ENCODE data around the gene ZPR1. TPM values are rescaled to one million over a fixed set of nuclear protein-coding genes. Genes with fewer than 3 reads are reported as not detected.

Gene ZPR1
- total RNA-seq, 1 experiment from 2014 or later: 71.9 TPM

GRCh38 chr11:116732271-116733042 lies 55.4 kb downstream of the ZPR1 start:
- peak; percentile 75 for DNase-seq (ENCODE audit: low read depth, low spot score)
- in situ Hi-C loops (cut with HindIII; ENCODE audit: low pct_unique_long_range_greater_than_20kb, low sequenced_read_pairs): no loop called here

- DNase-seq (ENCODE audit: low read depth, low spot score): no peak
- in situ Hi-C loops (cut with HindIII; ENCODE audit: low pct_unique_long_range_greater_than_20kb, low sequenced_read_pairs): no loop called here
Observed at GRCh38 chr11:116731821-116732220, 56.0 kb downstream of the ZPR1 start.

GRCh38 chr11:116731097-116731761 lies 56.6 kb downstream of the ZPR1 start:
- DNase-seq (ENCODE audit: low read depth, low spot score): no peak
- in situ Hi-C loops (cut with HindIII; ENCODE audit: low pct_unique_long_range_greater_than_20kb, low sequenced_read_pairs): no loop called here

- in situ Hi-C loops (cut with HindIII; ENCODE audit: low pct_unique_long_range_greater_than_20kb, low sequenced_read_pairs): no loop called here
Observed at GRCh38 chr11:116730601-116731000, 57.2 kb downstream of the ZPR1 start.

GRCh38 chr11:116730241-116730561 lies 57.6 kb downstream of the ZPR1 start:
- in situ Hi-C loops (cut with HindIII; ENCODE audit: low pct_unique_long_range_greater_than_20kb, low sequenced_read_pairs): no loop called here
- DNase-seq (ENCODE audit: low read depth, low spot score): no peak

More at GRCh38 chr11:116730601-116731000, 57.2 kb downstream of the ZPR1 start:
- DNase-seq (ENCODE audit: low read depth, low spot score): no peak

GRCh38 chr11:116729501-116730240 lies 58.2 kb downstream of the ZPR1 start:
- in situ Hi-C loops (cut with HindIII; ENCODE audit: low pct_unique_long_range_greater_than_20kb, low sequenced_read_pairs): no loop called here
- no peak for DNase-seq (ENCODE audit: low read depth, low spot score)

- DNase-seq (ENCODE audit: low read depth, low spot score): no peak
- in situ Hi-C loops (cut with HindIII; ENCODE audit: low pct_unique_long_range_greater_than_20kb, low sequenced_read_pairs): no loop called here
Observed at GRCh38 chr11:116727990-116728389, 59.8 kb downstream of the ZPR1 start.

- DNase-seq (ENCODE audit: low read depth, low spot score): no peak
- in situ Hi-C loops (cut with HindIII; ENCODE audit: low pct_unique_long_range_greater_than_20kb, low sequenced_read_pairs): no loop called here
Observed at GRCh38 chr11:116725434-116726221, 62.2 kb downstream of the ZPR1 start.

- in situ Hi-C loops (cut with HindIII; ENCODE audit: low pct_unique_long_range_greater_than_20kb, low sequenced_read_pairs): no loop called here
- DNase-seq (ENCODE audit: low read depth, low spot score): no peak
Observed at GRCh38 chr11:116724813-116725212, 63.0 kb downstream of the ZPR1 start.

Other genes starting within 250 kb of the ZPR1 start
- gene BUD13, start 15.0 kb downstream of the ZPR1 start, total RNA-seq (2014; rRNA removed; shearing (Covaris generic)): 11.7 and 14.3 TPM in 2 replicates
- not detected in 2 replicates for gene APOA5, start 3.9 kb upstream of the ZPR1 start, total RNA-seq (2014; rRNA removed; shearing (Covaris generic))
- not detected in 2 replicates for gene APOA4, start 35.3 kb upstream of the ZPR1 start, total RNA-seq (2014; rRNA removed; shearing (Covaris generic))
- gene APOC3, start 41.9 kb upstream of the ZPR1 start, total RNA-seq (2014; rRNA removed; shearing (Covaris generic)): not detected in 2 replicates
- gene APOA1, start 49.6 kb upstream of the ZPR1 start, total RNA-seq (2014; rRNA removed; shearing (Covaris generic)): not detected in 2 replicates